H1 (cell line): ENCODE results near the gene MLPH. TPM values are rescaled to one million over a fixed set of nuclear protein-coding genes. Genes with fewer than 3 reads are reported as not detected.

ENCODE experiments used
- CTCF ChIA-PET: fragments of 300-600 bp; sonication (Branson Sonifier 250); formaldehyde crosslinking; loops from one replicate; lab custom pipeline; 2021; ENCODE audit not compliant: partially characterized antibody; lab: Charles Lee
- POLR2A ChIA-PET: fragments of 300-600 bp; sonication (Branson Sonifier 250); formaldehyde crosslinking; loops from one replicate; lab custom pipeline; 2021; ENCODE audit warnings: inconsistent platforms; ENCODE audit not compliant: partially characterized antibody; lab: Charles Lee
- DNase-seq, 2 experiments: peaks; one replicate each; pipeline versions ENCODE4 v3.0.0 to v3.0.0-alpha.2; 2010 to 2022; ENCODE audit warnings: low spot score in 2 of 2, low read depth in 1 of 2, mixed read lengths in 1 of 2
- FAIRE-seq: peaks from 2 replicates; lab custom pipeline; 2011; peaks lifted over from hg19 to GRCh38; lab: Jason Lieb, UNC
- H2AFZ ChIP-seq: 2 replicates; pipeline ENCODE4 v1.8.1; 2012; ENCODE audit warnings: low read length, inconsistent platforms
- H2AK5ac ChIP-seq: 2 replicates; pipeline ENCODE4 v1.6.1; 2013; ENCODE audit warnings: low read depth, low read length
- H2BK120ac ChIP-seq: replicated peaks from 2 replicates; pipeline ENCODE3; 2013; ENCODE audit warnings: low read depth, low read length, inconsistent platforms
- H2BK12ac ChIP-seq: 2 replicates; pipeline ENCODE4 v1.6.1; 2013; ENCODE audit warnings: low read depth, low read length
- H2BK15ac ChIP-seq: 2 replicates; pipeline ENCODE4 v1.6.1; 2013; ENCODE audit warnings: low read length
- H2BK20ac ChIP-seq: 2 replicates; pipeline ENCODE4 v1.6.1; 2013; ENCODE audit warnings: low read length
- H2BK5ac ChIP-seq: 2 replicates; pipeline ENCODE4 v1.6.1; 2013; ENCODE audit warnings: low read depth, low read length
- H3K14ac ChIP-seq: 2 replicates; pipeline ENCODE4 v1.6.1; 2013; ENCODE audit warnings: inconsistent platforms; ENCODE audit not compliant: insufficient read length
- H3K18ac ChIP-seq: 2 replicates; pipeline ENCODE4 v1.6.1; 2013; ENCODE audit warnings: low read length; ENCODE audit errors: extremely low read depth
- H3K23ac ChIP-seq: 2 replicates; pipeline ENCODE4 v1.6.1; 2013; ENCODE audit warnings: inconsistent platforms; ENCODE audit not compliant: insufficient read length
- H3K23me2 ChIP-seq: 2 replicates; pipeline ENCODE4 v1.6.1; 2013; ENCODE audit warnings: low read depth, low read length
- H3K27ac ChIP-seq: 2 replicates; pipeline ENCODE4 v1.6.1; 2011; ENCODE audit warnings: low read depth, low read length, inconsistent platforms
- H3K27me3 ChIP-seq, 4 experiments: replicated peaks in 1 of 4; 1 replicate in 1 of 4; 2 replicates in 3 of 4; pipeline versions ENCODE4 v1.6.1 to v1.8.1; 2011 to 2013; ENCODE audit warnings: low read length in 3 of 4, mild to moderate bottlenecking in 3 of 4, inconsistent platforms in 2 of 4, mixed read lengths in 2 of 4, moderate library complexity in 1 of 4; ENCODE audit not compliant: control insufficient read depth in 3 of 4, insufficient read depth in 3 of 4; ENCODE audit errors: extremely low read depth in 1 of 4
- H3K36me3 ChIP-seq, 4 experiments: 2 replicates each; pipeline versions ENCODE4 v1.6.1 to v1.8.1; 2011 to 2013; ENCODE audit warnings: mild to moderate bottlenecking in 4 of 4, low read length in 3 of 4, moderate library complexity in 2 of 4, control low read depth in 1 of 4, inconsistent platforms in 1 of 4; ENCODE audit not compliant: insufficient read depth in 4 of 4, control insufficient read depth in 2 of 4
- H3K4ac ChIP-seq: replicated peaks from 2 replicates; pipeline ENCODE3; 2013; ENCODE audit warnings: low read length, low read depth, mixed read lengths, inconsistent platforms; ENCODE audit not compliant: insufficient read length
- H3K4me1 ChIP-seq, 4 experiments: replicated peaks in 1 of 4; 1 replicate in 1 of 4; 2 replicates in 3 of 4; pipeline versions ENCODE4 v1.6.1 to v1.8.1; 2011 to 2013; ENCODE audit warnings: low read length in 3 of 4, inconsistent platforms in 2 of 4, mixed read lengths in 1 of 4; ENCODE audit not compliant: insufficient read depth in 4 of 4, control insufficient read depth in 3 of 4
- H3K4me2 ChIP-seq, 2 experiments: 2 replicates each; pipeline versions ENCODE4 v1.6.1 to v1.8.1; 2011 to 2013; ENCODE audit warnings: low read depth in 2 of 2, low read length in 2 of 2, control low read depth in 1 of 2, inconsistent platforms in 1 of 2, mild to moderate bottlenecking in 1 of 2; ENCODE audit not compliant: insufficient read depth in 1 of 2
- H3K4me3 ChIP-seq, 4 experiments: fragments of 200-600, 300-600 bp in 1 of 4; sonication (generic), shearing (Covaris generic), sonication (Bioruptor Twin) in 1 of 4; 2 replicates each; pipeline versions ENCODE4 v1.5.1 to v1.8.1; 2011 to 2016; ENCODE audit warnings: low read length in 4 of 4, low read depth in 3 of 4, control low read depth in 2 of 4, inconsistent platforms in 2 of 4, mild to moderate bottlenecking in 2 of 4, mixed read lengths in 1 of 4, moderate library complexity in 1 of 4; ENCODE audit not compliant: insufficient read depth in 2 of 4; ENCODE audit errors: extremely low read depth in 1 of 4
- H3K56ac ChIP-seq: replicated peaks from 2 replicates; pipeline ENCODE3; 2013; ENCODE audit warnings: low read depth, mild to moderate bottlenecking, mixed read lengths, low read length, inconsistent platforms; ENCODE audit not compliant: insufficient read length
- H3K79me1 ChIP-seq: 2 replicates; pipeline ENCODE4 v1.6.1; 2013; ENCODE audit warnings: low read depth, low read length, control low read depth
- H3K79me2 ChIP-seq, 2 experiments: 2 replicates each; pipeline versions ENCODE4 v1.6.1 to v1.8.1; 2012 to 2013; ENCODE audit warnings: low read length in 2 of 2, mild to moderate bottlenecking in 2 of 2, inconsistent platforms in 1 of 2; ENCODE audit not compliant: insufficient read depth in 2 of 2, control insufficient read depth in 1 of 2
- H3K9ac ChIP-seq, 4 experiments: replicated peaks in 1 of 4; 1 replicate in 1 of 4; 2 replicates in 3 of 4; pipeline versions ENCODE4 v1.6.1 to v1.8.1; 2011 to 2013; ENCODE audit warnings: low read depth in 3 of 4, low read length in 3 of 4, control low read depth in 2 of 4, mild to moderate bottlenecking in 2 of 4, moderate library complexity in 2 of 4, inconsistent platforms in 1 of 4; ENCODE audit errors: extremely low read depth in 1 of 4
- H3K9me3 ChIP-seq, 2 experiments: 2 replicates each; pipeline versions ENCODE4 v1.6.1 to v1.8.1; 2012 to 2013; ENCODE audit warnings: mild to moderate bottlenecking in 2 of 2, moderate library complexity in 2 of 2, control low read depth in 1 of 2, inconsistent platforms in 1 of 2, low read depth in 1 of 2, low read length in 1 of 2, mixed read lengths in 1 of 2; ENCODE audit not compliant: insufficient read depth in 2 of 2
- H4K20me1 ChIP-seq, 2 experiments: replicated peaks in 1 of 2; 2 replicates each; pipeline versions ENCODE3 to v1.8.1; 2011 to 2013; ENCODE audit warnings: inconsistent platforms in 2 of 2, low read length in 2 of 2, mild to moderate bottlenecking in 1 of 2; ENCODE audit not compliant: insufficient read depth in 2 of 2, control insufficient read depth in 1 of 2
- H4K5ac ChIP-seq: 2 replicates; pipeline ENCODE4 v1.6.1; 2013; ENCODE audit warnings: low read length, low read depth, mixed read lengths, inconsistent platforms; ENCODE audit not compliant: insufficient read length
- H4K8ac ChIP-seq: 2 replicates; pipeline ENCODE4 v1.8.0; 2013; ENCODE audit warnings: mild to moderate bottlenecking, moderate library complexity, low read length, inconsistent platforms; ENCODE audit not compliant: insufficient read depth; ENCODE audit errors: extremely low read depth
- H4K91ac ChIP-seq: replicated peaks from 2 replicates; pipeline ENCODE3; 2013; ENCODE audit warnings: low read length, mixed read lengths, inconsistent platforms; ENCODE audit not compliant: insufficient read length
- ASH2L ChIP-seq: fragments of 200-600, 300-600 bp; sonication (generic); IDR thresholded peaks from one replicate; pipeline ENCODE4 v1.7.1; 2017; ENCODE audit warnings: low read length
- E2F6 ChIP-seq: IDR thresholded peaks from 2 replicates; pipeline ENCODE4 v1.6.1; 2012; ENCODE audit warnings: inconsistent platforms
- MAFK ChIP-seq: IDR thresholded peaks from 2 replicates; pipeline ENCODE4 v1.6.1; 2012; ENCODE audit warnings: low read depth, mild to moderate bottlenecking, improper control_type of control experiment, low read length
- TAF1 ChIP-seq: IDR thresholded peaks from 2 replicates; pipeline ENCODE4 v1.6.1; 2011; ENCODE audit warnings: mild to moderate bottlenecking, low read depth, low read length
- YY1 ChIP-seq: IDR thresholded peaks from 2 replicates; pipeline ENCODE4 v1.6.1; 2011; ENCODE audit warnings: low read depth, mild to moderate bottlenecking, low read length
- WGBS, 2 experiments: shearing (Covaris generic) in 1 of 2; methylation state at CpG; one replicate each; pipeline versions ENCODE4 v1.1.6 to v1.1.7; 2013 to 2015; ENCODE audit warnings: low lambda C conversion rate in 2 of 2, mixed read lengths in 2 of 2, inconsistent platforms in 1 of 2, low coverage in 1 of 2, missing lambda C conversion rate in 1 of 2; ENCODE audit not compliant: insufficient replicate concordance in 2 of 2, insufficient coverage in 1 of 2, insufficient read length in 1 of 2; ENCODE audit errors: extremely low coverage in 1 of 2, missing lambda C conversion rate in 1 of 2; 5-methylcytosine and 5-hydroxymethylcytosine counted together
- polyA plus RNA-seq, 7 experiments: library from polyadenylated mRNA; depleted of rRNA in 3 of 7; stranded (reverse) in 5 of 7; unstranded in 2 of 7; fragments of >200 nt in 5 of 7; fragments of 200-250 nt in 2 of 7; gene quantifications; 1 replicate in 5 of 7; 2 replicates in 1 of 7; 4 replicates in 1 of 7; pipeline versions ENCODE4 v1.2.1 to v1.2.3, GENCODE V29; 2011 to 2013; ENCODE audit warnings: missing spikeins in 2 of 7, mixed read lengths in 2 of 7
- total RNA-seq: library from RNA; stranded (reverse); fragmentation: NEBNext Ultra II Directional; extraction: Animal tissue kit (Norgen Biotek cat#: 25700); gene quantifications from 2 replicates; pipeline ENCODE4 v1.2.1, GENCODE V29; 2021

Gene MLPH
- total and polyA plus RNA-seq, 2 of the 8 experiments (the other 6 are each of a cell fraction or from before 2014, with no cell fraction given) = 12.7 to 17.0 TPM

- Histone ChIP-seq H2AFZ (no peak overlapping the region), H3K14ac (no peak overlapping the region), H3K9ac (no peak overlapping the region), H4K8ac (no peak overlapping the region), H3K27ac (no peak overlapping the region), H3K4me1 (no peaks in the 10 kb centered on the region), H2BK12ac (no peak overlapping the region), H3K4me2 (no peak overlapping the region), H2BK120ac (no peak overlapping the region), H3K9me3 (peaks cover 4% of the 10 kb centered on the region in 2 experiments; a peak in 2 of 4 replicates), H4K91ac (no peak overlapping the region), H2AK5ac (no peak overlapping the region), H3K18ac (no peak overlapping the region), H3K23ac (no peak overlapping the region), H3K36me3 (peaks cover 2 to 7% (median 3%) of the 10 kb centered on the region in 4 experiments; a peak in 5 of 8 replicates), H3K27me3 (no peaks in the 10 kb centered on the region; a peak in 1 of 7 replicates), H3K23me2 (no peaks in the 10 kb centered on the region), H3K4me3 (no peak overlapping the region), H2BK15ac (no peak overlapping the region), H2BK20ac (no peak overlapping the region), H4K5ac (no peak overlapping the region), H4K20me1 (no peaks in the 10 kb centered on the region), H2BK5ac (no peak overlapping the region), H3K79me1 (no peaks in the 10 kb centered on the region; the same call in 1 of the 2 replicates), H3K79me2 (no peaks in the 10 kb centered on the region), H3K56ac (no peak overlapping the region), H3K4ac (no peak overlapping the region)
- WGBS, 2 experiments = 90% methylated on average over 10 of the region's 11 CpGs; no CpG with 5 or more reads in 1 of the 2 experiments
- TF ChIP-seq YY1 (no peak), TAF1 (no peak), ASH2L (no peak), MAFK (no peak), E2F6 (no peak)
- DNase-seq (no peak), FAIRE-seq (no peak)
- ChIA-PET POLR2A (interaction anchor here (1.3 kb wide), 1 partner anchor 42 kb away, joined by 3 read pairs; no protein-coding TSS in a partner anchor), CTCF (interaction anchor here (0.9 to 5.5 kb wide), 6 partner anchors 9 to 126 kb away, joined by 3 to 32 read pairs (median 6); no protein-coding TSS in a partner anchor)
These were observed 60.9 kb downstream of the MLPH start for GRCh38 chr2:237547841-237548416.
